Measurements from ENCODE around the gene SMARCAD1.
"Not testable (repeated sequence)": the region's sequence is repeated elsewhere in the genome, so short reads cannot be mapped to it uniquely, and the experiment has no call there.

Gene SMARCAD1

DNA sequence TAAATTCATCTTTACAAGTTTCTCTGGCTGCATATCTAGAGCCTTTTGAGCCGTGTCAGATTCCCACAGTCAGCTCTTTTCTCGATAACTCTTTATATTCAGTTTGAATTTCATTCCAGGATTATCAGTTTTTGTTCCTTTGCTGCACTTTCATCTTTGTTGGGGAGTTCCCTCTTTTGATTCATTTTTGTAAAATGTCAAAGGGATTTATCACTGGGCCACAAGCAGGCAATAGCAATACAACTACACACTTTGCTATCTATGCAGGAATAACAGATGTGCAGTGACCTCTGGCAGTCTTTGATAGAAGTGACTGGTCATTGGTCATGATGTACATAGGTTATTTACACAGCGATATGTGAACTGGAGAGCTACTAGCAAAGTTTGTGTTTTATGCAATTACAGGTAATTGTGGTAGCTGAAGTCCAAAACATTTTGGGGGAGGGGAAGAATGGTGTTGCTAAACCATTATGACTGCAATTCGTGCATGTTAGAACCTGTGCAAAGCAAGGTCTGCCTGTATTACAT is 91.1 kb downstream of the SMARCAD1 start:
- DNase-seq (ENCODE audit: low spot score), result no peak

DNA sequence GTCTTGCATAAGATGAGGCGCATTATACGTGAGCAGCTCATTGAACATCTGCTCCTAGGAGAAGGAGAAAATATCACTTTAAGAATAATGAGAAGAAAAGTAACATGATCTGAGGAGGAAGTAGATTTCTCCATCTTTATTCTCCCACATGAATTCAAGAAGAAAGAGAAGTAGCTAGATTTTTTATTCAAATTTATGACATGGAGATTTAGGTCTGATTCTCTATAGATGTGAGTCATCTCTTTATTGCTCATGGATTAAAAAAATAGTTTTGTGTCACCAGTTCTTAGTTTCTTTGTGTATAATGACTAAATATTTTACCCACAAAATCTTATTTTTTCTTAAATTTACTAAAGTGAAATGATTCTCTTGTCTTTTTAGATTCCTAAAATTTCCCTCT is 94.5 kb downstream of the SMARCAD1 start:
- no peak for DNase-seq (ENCODE audit: low spot score)

DNA sequence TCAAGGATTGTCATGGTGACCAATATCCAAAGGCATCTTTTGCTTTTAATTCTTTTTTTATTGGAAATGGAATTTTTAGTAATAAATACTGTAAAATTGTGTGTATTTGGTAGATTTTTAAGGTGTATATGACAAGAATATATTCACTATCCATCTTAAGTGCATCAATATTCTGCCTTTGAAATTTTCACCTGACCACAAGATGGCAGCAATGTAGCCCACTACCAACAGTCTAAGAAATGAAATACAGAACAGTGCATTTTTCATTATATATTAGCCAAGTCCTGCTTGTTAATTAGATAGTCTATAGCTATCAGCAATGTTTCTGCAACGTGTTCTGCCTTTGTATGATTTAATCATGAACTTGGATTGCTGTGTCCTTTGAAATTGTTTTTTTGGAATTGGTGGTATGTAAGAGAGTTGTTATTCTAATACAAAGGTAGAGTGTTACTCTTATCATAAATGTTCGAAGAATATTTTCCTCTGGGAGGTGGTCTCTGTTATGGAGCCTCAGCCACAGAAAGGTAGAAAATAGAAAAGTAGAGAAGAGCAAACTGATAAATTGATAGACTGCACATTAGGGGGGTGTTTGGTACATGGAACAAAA is 96.8 kb downstream of the SMARCAD1 start:
- DNase-seq (ENCODE audit: low spot score), result no peak

DNA sequence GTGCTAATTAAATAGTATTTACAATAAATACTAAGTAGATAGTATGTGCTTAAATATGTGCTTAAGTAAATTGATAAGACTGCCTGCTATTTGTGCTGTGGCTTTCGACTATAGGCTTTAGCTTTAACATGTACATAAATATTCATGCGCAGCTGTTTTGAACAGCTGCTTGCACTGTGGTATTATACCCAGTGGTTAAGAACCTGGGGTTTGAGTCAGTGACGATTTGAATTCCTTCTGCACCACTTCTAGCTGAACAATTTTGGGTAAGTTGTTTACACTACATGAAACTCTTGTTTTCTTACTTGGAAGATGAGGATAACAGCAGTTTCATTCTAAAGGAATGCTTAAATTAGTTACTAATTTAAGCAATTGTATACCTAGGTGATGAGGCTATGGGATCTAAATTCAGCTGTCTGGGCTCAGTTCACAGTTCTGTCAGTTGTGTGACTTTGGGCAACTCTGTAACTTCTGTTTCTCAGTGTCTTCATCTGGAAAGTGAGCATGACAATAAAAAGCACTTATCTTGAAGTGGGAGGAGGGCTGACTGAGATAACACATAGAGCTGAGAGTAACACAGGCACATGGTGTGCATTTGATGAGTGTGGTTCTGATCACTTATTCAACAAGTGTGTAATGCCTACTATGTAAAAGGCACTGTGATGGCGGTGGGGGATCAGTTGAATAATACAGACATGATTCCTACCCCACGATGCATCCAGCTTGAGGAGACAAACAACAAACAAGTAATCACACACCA is 98.0 kb downstream of the SMARCAD1 start:
- DNase-seq (ENCODE audit: low spot score), result no peak

DNA sequence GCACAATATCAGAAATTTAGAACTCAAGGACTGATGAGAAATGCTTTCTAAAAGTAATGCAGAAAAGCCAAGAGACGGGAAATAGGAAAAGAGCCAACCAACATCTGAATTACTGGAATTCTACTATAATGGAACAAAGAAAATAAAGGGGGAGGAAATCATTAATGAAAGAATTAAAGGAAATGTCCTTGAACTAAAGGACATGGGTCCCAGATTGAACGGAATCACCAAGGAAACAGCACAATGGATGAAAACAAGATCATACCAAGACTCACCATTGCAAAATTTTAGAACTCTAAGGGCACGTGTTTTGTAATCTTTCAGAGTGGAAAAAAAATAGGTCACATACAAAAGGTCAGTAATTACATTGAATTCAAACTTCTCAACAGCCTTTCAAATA is 99.0 kb downstream of the SMARCAD1 start:
- no peak for DNase-seq (ENCODE audit: low spot score)

DNA sequence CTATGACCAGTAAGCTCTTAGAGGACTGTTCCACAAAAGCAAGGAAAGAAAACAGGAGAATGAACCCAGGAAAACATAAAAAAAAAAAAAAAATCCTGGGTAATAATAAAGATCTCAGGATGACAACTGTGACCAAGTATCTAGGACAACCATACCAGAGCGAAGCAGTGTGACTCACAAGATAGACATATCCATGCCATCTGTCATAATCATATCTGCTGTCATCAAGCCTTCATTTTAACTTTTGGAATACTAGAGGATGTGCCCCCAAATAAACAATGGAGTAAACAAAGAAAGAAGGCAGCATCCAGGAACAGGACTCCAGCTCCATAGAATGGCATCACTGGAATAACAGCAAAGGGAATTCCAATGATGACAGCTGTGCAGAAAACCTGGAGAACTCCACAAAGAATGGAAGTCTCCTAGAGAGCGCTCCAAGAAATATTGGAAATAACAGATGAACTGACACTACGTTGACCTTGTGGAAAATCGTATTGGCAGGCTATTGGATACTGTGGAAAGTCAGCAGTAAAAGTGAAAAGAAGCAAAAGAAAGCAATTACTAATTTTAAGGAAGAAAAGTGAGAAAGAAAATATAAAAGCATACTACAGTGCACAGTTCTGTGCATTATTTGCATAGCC is 99.7 kb downstream of the SMARCAD1 start:
- DNase-seq (ENCODE audit: low spot score), result no peak

DNA sequence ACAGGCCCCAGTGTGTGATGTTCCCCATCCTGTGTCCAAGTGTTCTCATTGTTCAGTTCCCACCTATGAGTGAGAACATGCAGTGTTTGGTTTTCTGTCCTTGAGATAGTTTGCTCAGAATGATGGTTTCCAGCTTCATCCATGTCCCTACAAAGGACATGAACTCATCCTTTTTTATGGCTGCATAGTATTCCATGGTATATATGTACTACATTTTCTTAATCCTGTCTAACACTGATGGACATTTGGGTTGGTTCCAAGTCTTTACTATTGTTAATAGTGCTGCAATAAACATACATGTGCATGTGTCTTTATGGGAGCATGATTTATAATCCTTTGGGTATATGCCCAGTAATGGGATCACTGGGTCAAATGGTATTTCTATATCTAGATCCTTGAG is 112.3 kb downstream of the SMARCAD1 start:
- not testable (repeated sequence) for DNase-seq (ENCODE audit: low spot score)

DNA sequence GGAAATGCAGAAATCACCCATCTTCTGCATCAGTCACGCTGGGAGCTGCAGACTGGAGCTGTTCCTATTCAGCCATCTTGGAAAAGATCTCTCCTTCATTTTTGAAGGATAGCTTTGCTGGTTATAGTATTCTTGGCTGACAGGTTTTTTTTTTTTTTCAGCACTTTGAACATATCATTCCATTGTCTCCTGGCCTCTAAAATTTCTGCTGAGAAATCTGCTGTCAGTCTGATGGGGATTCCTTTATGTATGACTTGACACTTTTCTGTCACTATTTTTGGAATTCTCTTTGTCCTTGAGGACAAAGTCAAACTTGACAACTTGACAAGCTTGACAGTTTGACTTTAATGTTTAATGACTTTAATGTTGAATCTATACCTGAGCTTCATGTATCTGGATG is 118.2 kb downstream of the SMARCAD1 start:
- no peak for DNase-seq (ENCODE audit: low spot score)

DNA sequence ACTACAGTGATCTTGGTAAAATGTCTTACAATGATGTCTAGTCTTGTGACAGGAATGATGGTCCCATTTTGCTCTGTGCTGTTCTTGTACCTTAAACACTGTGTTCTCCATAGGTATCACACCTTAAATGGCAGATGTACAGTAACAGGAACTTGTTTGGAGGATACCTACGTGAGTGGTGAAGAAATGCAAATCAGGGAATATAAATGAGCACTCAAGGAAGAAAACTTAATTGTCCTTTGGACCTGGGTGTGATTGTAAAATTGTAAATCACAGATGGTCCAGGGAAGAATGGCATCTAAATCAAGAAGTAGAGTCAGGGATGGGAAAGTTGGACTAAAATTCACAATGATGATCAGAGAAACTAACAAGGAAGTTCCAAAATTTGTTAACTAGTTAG is 122.3 kb downstream of the SMARCAD1 start:
- no peak for DNase-seq (ENCODE audit: low spot score)

DNA sequence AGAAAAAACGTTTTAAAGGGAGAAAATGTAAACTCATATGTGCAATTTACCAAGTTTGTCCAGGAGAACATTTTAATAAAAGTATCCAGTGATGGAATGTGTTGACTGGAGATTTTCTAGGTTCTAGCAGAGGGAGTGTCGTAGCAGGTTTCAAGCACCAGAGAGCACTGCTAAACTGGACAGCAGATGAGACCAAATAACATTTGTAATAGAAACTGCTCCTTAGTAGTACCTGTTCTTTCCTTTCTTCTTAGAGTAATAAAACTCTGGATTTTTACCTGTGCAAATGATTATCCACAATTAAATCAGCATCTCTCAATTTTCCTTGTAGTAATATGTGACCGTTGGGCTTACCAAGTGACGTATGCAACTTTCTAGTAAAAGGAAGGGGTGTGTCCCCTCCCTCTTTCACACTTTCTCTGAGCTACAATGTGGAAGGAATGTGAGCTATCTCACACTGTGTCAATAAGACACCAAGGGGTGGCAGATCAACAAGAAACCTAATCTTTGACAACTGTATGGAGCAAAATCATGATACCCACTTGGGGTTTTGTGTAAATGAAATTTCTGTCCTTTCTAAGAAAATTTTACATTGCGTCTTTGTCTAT is 125.4 kb downstream of the SMARCAD1 start:
- DNase-seq (ENCODE audit: low spot score), result no peak

DNA sequence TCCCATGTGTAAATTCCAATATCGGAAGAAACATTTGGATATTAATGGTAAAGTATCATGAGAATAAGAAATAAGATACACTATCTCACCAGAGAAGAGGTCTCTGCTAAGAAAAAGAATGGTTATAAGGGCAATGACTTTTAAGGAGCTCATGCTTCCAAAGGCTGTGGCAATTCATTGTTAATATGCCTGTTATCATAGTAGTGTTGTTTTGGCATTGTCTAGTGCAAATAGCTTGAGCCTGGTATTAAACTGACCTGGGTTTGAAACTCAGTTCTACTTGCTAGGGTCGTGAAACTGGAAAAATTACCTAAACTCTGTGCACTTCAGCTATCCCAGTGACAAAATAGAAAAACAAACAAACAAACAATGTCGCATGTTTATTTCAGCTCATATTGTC is 126.2 kb downstream of the SMARCAD1 start:
- no peak for DNase-seq (ENCODE audit: low spot score)

DNA sequence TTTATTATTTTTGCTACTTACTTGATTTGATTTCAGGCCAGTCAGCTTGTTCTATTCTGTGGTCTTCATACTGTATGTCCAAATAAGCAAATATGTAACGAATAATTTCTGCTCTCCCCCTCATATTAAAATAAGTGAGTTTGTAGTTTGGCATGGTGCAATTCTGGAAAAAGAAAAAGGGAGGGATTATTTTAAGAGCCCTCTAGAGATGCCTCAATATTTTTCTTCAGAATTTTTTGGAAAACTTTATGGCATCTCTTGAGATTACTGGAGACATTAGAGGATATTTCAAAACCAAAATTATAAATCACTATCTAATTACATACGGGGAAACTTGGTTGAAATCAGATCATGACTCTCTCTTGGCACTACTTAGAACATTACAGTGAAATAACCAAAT is 126.8 kb downstream of the SMARCAD1 start:
- DNase-seq (ENCODE audit: low spot score), result no peak

DNA sequence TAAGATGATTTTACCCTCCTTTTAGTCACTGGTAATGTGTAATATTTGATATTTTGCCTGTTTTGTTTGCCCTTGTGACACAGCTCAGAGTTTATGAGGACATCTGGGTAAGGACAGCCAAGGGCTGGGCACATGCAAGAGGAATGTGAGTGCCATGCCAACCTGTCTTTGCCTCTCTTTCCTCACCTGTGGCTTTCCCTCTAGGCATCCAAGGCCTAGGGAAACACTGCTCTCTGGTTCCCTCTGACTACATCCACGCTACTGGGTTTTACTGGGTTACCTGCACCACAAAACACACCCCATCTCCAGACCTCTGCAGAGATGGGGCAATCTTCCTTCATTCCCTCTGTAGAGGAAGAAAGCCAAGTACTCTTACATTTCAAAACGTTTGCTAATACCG is 127.3 kb downstream of the SMARCAD1 start:
- no peak for DNase-seq (ENCODE audit: low spot score)

DNA sequence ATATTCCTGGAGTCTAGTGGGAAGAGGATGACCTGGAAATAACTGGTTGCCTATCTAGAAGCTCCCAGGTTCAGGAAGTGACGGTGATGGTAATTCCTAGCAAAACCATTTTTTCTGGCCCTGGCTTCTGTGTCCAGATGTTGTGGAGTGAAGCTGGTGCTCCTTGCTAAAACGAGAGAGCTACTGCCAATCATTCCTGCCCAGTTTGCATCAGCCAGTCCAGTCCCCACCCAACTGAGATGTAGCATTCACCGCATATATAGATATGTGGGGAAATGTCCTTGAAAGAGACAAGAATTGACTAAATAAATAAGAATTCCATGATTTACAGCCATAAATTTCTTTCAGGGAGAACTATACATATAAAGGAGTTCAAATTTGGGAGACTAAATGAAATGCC is 128.6 kb downstream of the SMARCAD1 start:
- DNase-seq (ENCODE audit: low spot score), result no peak

DNA sequence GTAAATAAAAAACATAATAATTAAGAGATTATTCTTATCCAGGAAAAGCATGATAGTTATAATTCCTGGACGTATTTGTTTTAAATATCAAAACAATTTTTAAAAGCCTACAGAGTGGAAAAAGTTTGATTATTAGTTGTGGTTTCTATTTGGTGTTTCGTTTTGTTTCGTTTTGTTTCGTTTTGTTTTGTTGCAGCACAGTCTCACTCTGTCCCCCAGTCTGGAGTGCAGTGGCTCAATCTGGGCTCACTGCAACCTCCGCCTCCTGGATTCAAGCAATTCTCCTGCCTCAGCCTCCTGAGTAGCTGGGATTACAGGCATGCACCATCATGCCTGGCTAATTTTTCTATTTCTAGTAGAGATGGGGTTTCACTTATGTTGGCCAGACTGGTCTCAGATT is 129.1 kb downstream of the SMARCAD1 start:
- DNase-seq (ENCODE audit: low spot score), result not testable (repeated sequence)

DNA sequence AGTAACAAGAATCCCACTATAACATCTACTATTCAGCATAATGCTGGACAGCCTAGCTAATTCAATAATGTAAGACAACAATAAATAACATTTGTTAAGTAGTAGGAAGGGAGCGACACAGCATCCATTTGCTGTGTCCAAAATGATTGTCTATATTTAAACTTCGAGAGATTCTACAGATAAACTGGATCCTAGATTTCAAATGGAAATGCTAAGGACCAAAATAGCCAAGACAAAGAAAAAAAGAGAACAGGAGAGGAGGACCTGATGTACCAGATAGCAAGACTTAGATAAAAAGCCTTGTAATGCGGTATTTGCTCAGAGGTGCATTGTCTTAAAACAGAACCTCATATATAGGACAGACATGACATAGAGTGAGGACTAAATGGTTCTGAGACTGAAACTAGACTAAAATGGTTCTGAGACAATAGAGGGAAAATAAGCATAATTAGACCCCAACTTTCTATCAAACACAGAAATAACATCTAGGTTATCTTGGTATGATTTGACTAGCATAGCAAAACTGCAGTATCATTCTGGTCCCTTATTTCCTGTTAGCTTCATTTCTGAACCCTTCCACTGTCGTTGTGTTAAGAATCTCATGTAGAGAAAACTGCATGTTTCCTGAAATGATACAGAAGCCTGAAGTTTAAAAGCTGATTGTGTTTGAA is 131.2 kb downstream of the SMARCAD1 start:
- DNase-seq (ENCODE audit: low spot score), result no peak

DNA sequence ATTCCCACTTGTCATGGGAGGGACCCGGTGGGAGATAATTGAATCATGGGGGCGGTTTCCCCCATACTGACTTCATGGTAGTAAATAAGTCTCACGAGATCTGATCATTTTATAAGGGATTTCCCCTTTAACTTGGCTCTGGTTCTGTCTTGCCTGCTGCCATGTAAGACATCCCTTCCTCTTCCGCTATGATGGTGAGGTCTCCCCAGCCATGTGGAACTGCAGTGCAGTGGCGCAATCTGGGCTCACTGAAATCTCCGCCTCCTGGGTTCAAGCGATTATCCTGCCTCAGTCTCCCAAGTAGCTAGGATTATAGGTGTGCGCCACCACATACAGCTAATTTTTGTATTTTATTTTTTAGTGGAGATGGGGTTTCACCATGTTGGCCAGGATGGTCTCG is 132.1 kb downstream of the SMARCAD1 start:
- no peak for DNase-seq (ENCODE audit: low spot score)

Data from left forelimb (tissue), 1 donor.